CD4-positive, alpha-beta T cell (primary cell): Measurements from ENCODE around the gene PIANP. TPM values are rescaled to one million over a fixed set of nuclear protein-coding genes. Genes with fewer than 3 reads are reported as not detected.

Source experiments
- ATAC-seq: fragments of 200-7000 bp; cut with Tn5 transposase; one replicate; pipeline ENCODE4 v1.10.0; 2022; ENCODE audit warnings: mild to moderate bottlenecking; ENCODE audit not compliant: poor library complexity
- CTCF ChIA-PET: fragments of 350-600 bp; sonication (Branson Sonifier 250); formaldehyde crosslinking; loops from one replicate; lab custom pipeline; 2021; ENCODE audit warnings: antibody characterized with exemption, inconsistent platforms; lab: Charles Lee
- POLR2A ChIA-PET: fragments of 350-600 bp; sonication (Branson Sonifier 250); formaldehyde crosslinking; loops from one replicate; lab custom pipeline; 2021; ENCODE audit warnings: antibody characterized with exemption, inconsistent platforms; lab: Charles Lee
- DNase-seq, 14 experiments: peaks; one replicate each; pipeline ENCODE4 v3.0.0-alpha.2; 2013 to 2020; ENCODE audit warnings: mixed read lengths in 2 of 14
- H3K27ac ChIP-seq, 2 donors: one replicate each; pipeline versions ENCODE4 v1.5.1 to v1.7.0; 2013; ENCODE audit warnings: low read length in 2 of 2, low read depth in 1 of 2, mild to moderate bottlenecking in 1 of 2
- H3K27me3 ChIP-seq, 2 experiments: 1 replicate in 1 of 2; 2 replicates in 1 of 2; pipeline versions ENCODE4 v1.6.1 to v1.7.0; 2013; ENCODE audit warnings: low read length in 2 of 2, control low read depth in 1 of 2, mild to moderate bottlenecking in 1 of 2, moderate library complexity in 1 of 2; ENCODE audit not compliant: insufficient read depth in 2 of 2, control insufficient read depth in 1 of 2
- H3K36me3 ChIP-seq: one replicate; pipeline ENCODE4 v1.6.1; 2013; ENCODE audit warnings: low read length, control low read depth; ENCODE audit not compliant: insufficient read depth
- H3K4me1 ChIP-seq: one replicate; pipeline ENCODE4 v1.6.1; 2013; ENCODE audit warnings: low read length, control low read depth; ENCODE audit not compliant: insufficient read depth
- H3K4me3 ChIP-seq: one replicate; pipeline ENCODE4 v1.5.1; 2013; ENCODE audit warnings: mild to moderate bottlenecking, low read length, moderate library complexity
- H3K9me3 ChIP-seq, 2 experiments: 1 replicate in 1 of 2; 2 replicates in 1 of 2; pipeline versions ENCODE4 v1.6.1 to v1.7.0; 2013; ENCODE audit warnings: low read length in 2 of 2, mild to moderate bottlenecking in 2 of 2, control low read depth in 1 of 2, moderate library complexity in 1 of 2; ENCODE audit not compliant: control insufficient read depth in 1 of 2, insufficient read depth in 1 of 2
- H3K27ac Mint-ChIP-seq: one replicate; pipeline ENCODE4 v1.8.0; 2020; ENCODE audit warnings: mixed read lengths
- H3K27me3 Mint-ChIP-seq: one replicate; pipeline ENCODE4 v1.8.0; 2021; ENCODE audit warnings: mixed read lengths
- H3K36me3 Mint-ChIP-seq: one replicate; pipeline ENCODE4 v1.8.0; 2021; ENCODE audit warnings: low read depth, mixed read lengths
- H3K4me1 Mint-ChIP-seq: one replicate; pipeline ENCODE4 v1.8.0; 2021; ENCODE audit warnings: low read depth, mixed read lengths
- H3K4me3 Mint-ChIP-seq: one replicate; pipeline ENCODE4 v1.8.0; 2020; ENCODE audit warnings: mild to moderate bottlenecking, mixed read lengths
- H3K9me3 Mint-ChIP-seq: one replicate; pipeline ENCODE4 v1.8.0; 2020; ENCODE audit warnings: mixed read lengths
- CTCF ChIP-seq: fragments of 200-600 bp; IDR thresholded peaks from one replicate; pipeline ENCODE4 v1.8.0; 2022; ENCODE audit warnings: antibody characterized with exemption, mild to moderate bottlenecking
- intact Hi-C, 2 experiments: fragments of 100-400 bp; cut with DNase I in 1 of 2; cut with micrococcal nuclease in 1 of 2; formaldehyde crosslinking; loops; one replicate each; pipeline versions ENCODE4 v1.15.1 to v1.9.0; 2023 to 2025; cut with DNase I, micrococcal nuclease
- total RNA-seq, 174 experiments: library from RNA in 2 of 174; stranded (reverse) in 2 of 174; gene quantifications; one replicate each; pipeline ENCODE4 v1.2.3 and lab custom pipeline; 2021 to 2026

The PIANP gene
- total RNA-seq, 2 experiments from 2014 or later: 0.87 to 0.99 TPM

DNA sequence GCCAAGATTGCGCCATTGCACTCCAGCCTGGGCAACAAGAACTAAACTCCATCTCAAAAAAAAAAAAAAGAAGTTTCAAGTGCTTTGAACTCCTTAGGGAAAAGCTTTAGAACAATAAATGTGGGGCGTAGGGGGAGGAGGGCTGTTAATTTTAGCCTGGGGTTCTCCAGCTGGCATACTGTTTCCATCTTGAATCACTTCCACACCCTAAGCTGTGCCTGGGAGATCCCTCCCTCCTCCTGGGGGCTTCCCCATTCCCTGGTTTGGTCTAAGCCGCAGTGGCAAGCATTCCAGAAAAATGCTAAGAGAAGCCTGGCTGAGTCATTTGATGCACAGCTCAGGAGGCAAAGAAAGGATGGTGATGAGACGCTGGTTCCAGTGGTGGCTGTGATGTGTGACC is 9.1 kb downstream of the PIANP start:
- Histone ChIP-seq H3K27me3 (no peaks in the 10 kb centered on the region), H3K27ac (no peak overlapping the region), H3K4me1 (peaks cover 35% of the 10 kb centered on the region), H3K36me3 (peaks cover 4% of the 10 kb centered on the region), H3K4me3 (no peak overlapping the region), H3K9me3 (no peaks in the 10 kb centered on the region)
- no peak for ATAC-seq
- DNase-seq: no peak
- H3K4me1 Mint-ChIP-seq: peaks cover 32% of the 10 kb centered on the region
- no peaks in the 10 kb centered on the region for H3K27me3 Mint-ChIP-seq
- ChIA-PET POLR2A (interaction anchor here (0.8 to 2.7 kb wide), 2 partner anchors 32 to 78 kb away, joined by 4 to 20 read pairs; partner anchors contain the start of gene COPS7A), CTCF (no interaction called here)
- peaks cover 25% of the 10 kb centered on the region for H3K36me3 Mint-ChIP-seq
- intact Hi-C loops: no loop called here
- H3K27ac Mint-ChIP-seq: no peak overlapping the region
- H3K9me3 Mint-ChIP-seq: no peaks in the 10 kb centered on the region
- TF ChIP-seq CTCF: no peak
- H3K4me3 Mint-ChIP-seq: no peak overlapping the region

GRCh38 chr12:6688999-6689882 is 11.4 kb downstream of the PIANP start, which contains the start of gene ZNF384:
ZNF384 (minus strand) TSS chr12:6689375; CDS start chr12:6679520, 9,855 bp downstream.
- Mint-ChIP-seq H3K4me3 (peak within 1 kb of the TSS; percentile 89), H3K27me3 (no peaks in the 10 kb centered on the region), H3K9me3 (no peaks in the 10 kb centered on the region), H3K27ac (peak within 1 kb of the TSS; percentile 93), H3K4me1 (peaks cover 51% of the 10 kb centered on the region), H3K36me3 (peaks cover 35% of the 10 kb centered on the region)
- TF ChIP-seq CTCF: peak; percentile 30
- peak within 1 kb of the TSS; percentile 92 to 94 for H3K27ac ChIP-seq
- H3K4me3 ChIP-seq: peak within 1 kb of the TSS; percentile 88
- intact Hi-C loops: loop anchor here (1.0 to 5.0 kb wide), 8 partner anchors 26 to 282 kb away; partner anchors contain the start of genes ING4 (in 2 of the 2), NOP2 (in 2 of the 2), CDCA3 (in 1 of the 2) and COPS7A (in 1 of the 2)
- no peaks in the 10 kb centered on the region for H3K27me3 ChIP-seq
- ChIA-PET CTCF (interaction anchor here (0.6 to 2.0 kb wide), 15 partner anchors 9 to 249 kb away, joined by 3 to 15 read pairs (median 5); partner anchors contain the start of genes COPS7A and USP5), POLR2A (interaction anchor here (0.6 to 2.3 kb wide), 51 partner anchors 9 to 354 kb away, joined by 3 to 164 read pairs (median 6); partner anchors contain the start of genes C12orf57, CD4, CDCA3 and COPS7A)
- ATAC-seq (peak; percentile 79), DNase-seq (peak; percentile 90 to 99 (median 94))
- peaks cover 8% of the 10 kb centered on the region for H3K36me3 ChIP-seq
- H3K9me3 ChIP-seq: no peaks in the 10 kb centered on the region
- peaks cover 51% of the 10 kb centered on the region for H3K4me1 ChIP-seq

DNA sequence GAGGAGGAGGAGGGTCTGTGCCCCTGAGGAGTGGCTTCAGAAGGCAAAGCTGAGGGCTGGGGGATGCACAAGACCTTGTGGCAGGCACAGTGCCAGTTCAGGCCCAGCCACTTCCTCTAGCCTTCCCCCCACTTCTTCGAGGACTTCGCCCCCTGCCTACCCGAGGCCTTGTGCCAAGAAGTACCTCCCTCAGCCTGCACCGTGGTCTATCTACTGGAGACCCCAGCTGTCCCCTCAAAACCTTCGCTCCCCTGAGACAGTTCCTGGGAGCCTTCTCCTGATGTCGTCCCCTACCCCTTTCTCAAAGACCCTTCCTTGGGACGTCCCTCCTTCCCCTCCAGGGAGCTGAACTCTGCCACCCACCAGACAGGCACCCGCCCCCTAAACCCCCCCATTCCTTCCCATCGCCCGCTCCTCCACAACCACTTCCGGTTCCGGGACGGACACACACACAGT is 12.0 kb downstream of the PIANP start:
- Mint-ChIP-seq H3K27me3 (no peaks in the 10 kb centered on the region), H3K9me3 (no peaks in the 10 kb centered on the region), H3K4me1 (peaks cover 56% of the 10 kb centered on the region), H3K27ac (peak overlapping the region; percentile 93), H3K4me3 (peak overlapping the region; percentile 89), H3K36me3 (peaks cover 38% of the 10 kb centered on the region)
- H3K9me3 ChIP-seq: no peaks in the 10 kb centered on the region
- peak overlapping the region; percentile 88 for H3K4me3 ChIP-seq
- peak overlapping the region; percentile 92 to 94 for H3K27ac ChIP-seq
- H3K27me3 ChIP-seq: no peaks in the 10 kb centered on the region
- H3K36me3 ChIP-seq: peaks cover 12% of the 10 kb centered on the region
- ChIA-PET CTCF (interaction anchor here (0.6 to 2.0 kb wide), 7 partner anchors 29 to 203 kb away, joined by 3 to 15 read pairs (median 5); partner anchors contain the start of gene COPS7A), POLR2A (interaction anchor here (0.6 to 2.3 kb wide), 35 partner anchors 11 to 279 kb away, joined by 3 to 164 read pairs (median 9); partner anchors contain the start of genes C12orf57, CD4, CDCA3 and COPS7A)
- no peak for TF ChIP-seq CTCF
- H3K4me1 ChIP-seq: peaks cover 54% of the 10 kb centered on the region
- intact Hi-C loops: loop anchor here (2.0 to 5.0 kb wide), 5 partner anchors 64 to 282 kb away; partner anchors contain the start of genes NOP2 (in 2 of the 2), CDCA3 (in 1 of the 2), EMG1 (in 1 of the 2) and MLF2 (in 1 of the 2)
- peak; percentile 4 for ATAC-seq
- peak in 10 of 14 experiments; percentile 26 to 66 (median 44) for DNase-seq
